ENCODE data around the gene PPM1M.
"Not testable (repeated sequence)": the region's sequence is repeated elsewhere in the genome, so short reads cannot be mapped to it uniquely, and the experiment has no call there.

PPM1M gene

GRCh38 chr3:52281981-52282801 lies 36.6 kb downstream of the PPM1M start:
- Mint-ChIP-seq H3K36me3 (ENCODE audit: low read depth) (peaks cover 21% of the 10 kb centered on the region), H3K9me3 (no peaks in the 10 kb centered on the region), H3K27ac (peak overlapping the region; percentile 85), H3K4me3 (peak overlapping the region; percentile 44), H3K27me3 (no peaks in the 10 kb centered on the region), H3K4me1 (ENCODE audit: low read depth) (peaks cover 68% of the 10 kb centered on the region)

GRCh38 chr3:52283306-52283705 lies 37.7 kb downstream of the PPM1M start:
- H3K27me3 Mint-ChIP-seq, result no peaks in the 10 kb centered on the region
- H3K9me3 Mint-ChIP-seq, result no peaks in the 10 kb centered on the region
- H3K27ac Mint-ChIP-seq, result peak overlapping the region; percentile 72
- peaks cover 64% of the 10 kb centered on the region for H3K4me1 Mint-ChIP-seq (ENCODE audit: low read depth)
- H3K4me3 Mint-ChIP-seq, result no peak overlapping the region
- H3K36me3 Mint-ChIP-seq (ENCODE audit: low read depth), result peaks cover 13% of the 10 kb centered on the region

- peaks cover 65% of the 10 kb centered on the region for H3K4me1 Mint-ChIP-seq (ENCODE audit: low read depth)
- not testable (repeated sequence) for H3K4me3 Mint-ChIP-seq, H3K9me3 Mint-ChIP-seq, H3K27me3 Mint-ChIP-seq
- peaks cover 10% of the 10 kb centered on the region for H3K36me3 Mint-ChIP-seq (ENCODE audit: low read depth)
- H3K27ac Mint-ChIP-seq, result peak overlapping the region; percentile 84
Measured at GRCh38 chr3:52284051-52284450, 38.5 kb downstream of the PPM1M start.

GRCh38 chr3:52286777-52287110 lies 41.2 kb downstream of the PPM1M start:
- H3K9me3 Mint-ChIP-seq, result no peaks in the 10 kb centered on the region
- H3K27me3 Mint-ChIP-seq, result no peaks in the 10 kb centered on the region
- H3K4me3 Mint-ChIP-seq, result peak overlapping the region; percentile 92
- peaks cover 14% of the 10 kb centered on the region for H3K36me3 Mint-ChIP-seq (ENCODE audit: low read depth)
- peaks cover 48% of the 10 kb centered on the region for H3K4me1 Mint-ChIP-seq (ENCODE audit: low read depth)
- peak overlapping the region; percentile 100 for H3K27ac Mint-ChIP-seq

- H3K9me3 Mint-ChIP-seq, result no peaks in the 10 kb centered on the region
- H3K4me3 Mint-ChIP-seq, result peak overlapping the region; percentile 92
- H3K27me3 Mint-ChIP-seq, result no peaks in the 10 kb centered on the region
- H3K27ac Mint-ChIP-seq, result peak overlapping the region; percentile 100
- H3K4me1 Mint-ChIP-seq (ENCODE audit: low read depth), result peaks cover 30% of the 10 kb centered on the region
- H3K36me3 Mint-ChIP-seq (ENCODE audit: low read depth), result peaks cover 14% of the 10 kb centered on the region
Measured at GRCh38 chr3:52288674-52289073, 43.1 kb downstream of the PPM1M start.

GRCh38 chr3:52289338-52289746 lies 43.8 kb downstream of the PPM1M start:
- Mint-ChIP-seq H3K4me1 (ENCODE audit: low read depth) (peaks cover 25% of the 10 kb centered on the region), H3K27ac (no peak overlapping the region), H3K4me3 (no peak overlapping the region), H3K27me3 (no peaks in the 10 kb centered on the region), H3K9me3 (no peaks in the 10 kb centered on the region), H3K36me3 (ENCODE audit: low read depth) (peaks cover 14% of the 10 kb centered on the region)

- no peak overlapping the region for H3K27ac Mint-ChIP-seq
- H3K9me3 Mint-ChIP-seq, result no peaks in the 10 kb centered on the region
- no peaks in the 10 kb centered on the region for H3K27me3 Mint-ChIP-seq
- peaks cover 14% of the 10 kb centered on the region for H3K36me3 Mint-ChIP-seq (ENCODE audit: low read depth)
- H3K4me3 Mint-ChIP-seq, result no peak overlapping the region
- peaks cover 25% of the 10 kb centered on the region for H3K4me1 Mint-ChIP-seq (ENCODE audit: low read depth)
Measured at GRCh38 chr3:52289747-52290595, 44.4 kb downstream of the PPM1M start.

- H3K36me3 Mint-ChIP-seq (ENCODE audit: low read depth), result peaks cover 14% of the 10 kb centered on the region
- no peak overlapping the region for H3K27ac Mint-ChIP-seq
- H3K4me1 Mint-ChIP-seq (ENCODE audit: low read depth), result peaks cover 25% of the 10 kb centered on the region
- no peaks in the 10 kb centered on the region for H3K9me3 Mint-ChIP-seq
- H3K4me3 Mint-ChIP-seq, result no peak overlapping the region
- H3K27me3 Mint-ChIP-seq, result no peaks in the 10 kb centered on the region
Measured at GRCh38 chr3:52290596-52291507, 45.3 kb downstream of the PPM1M start.

GRCh38 chr3:52291508-52292181 lies 46.1 kb downstream of the PPM1M start:
- Mint-ChIP-seq H3K9me3 (no peaks in the 10 kb centered on the region), H3K27ac (no peak overlapping the region), H3K4me3 (no peak overlapping the region), H3K4me1 (ENCODE audit: low read depth) (peaks cover 23% of the 10 kb centered on the region), H3K36me3 (ENCODE audit: low read depth) (peaks cover 14% of the 10 kb centered on the region), H3K27me3 (no peaks in the 10 kb centered on the region)

GRCh38 chr3:52292247-52293065 lies 46.9 kb downstream of the PPM1M start:
- Mint-ChIP-seq H3K27ac (no peak overlapping the region), H3K4me1 (ENCODE audit: low read depth) (peaks cover 17% of the 10 kb centered on the region), H3K9me3 (no peaks in the 10 kb centered on the region), H3K4me3 (no peak overlapping the region), H3K27me3 (no peaks in the 10 kb centered on the region), H3K36me3 (ENCODE audit: low read depth) (peaks cover 9% of the 10 kb centered on the region)

- Mint-ChIP-seq H3K4me1 (ENCODE audit: low read depth) (peaks cover 13% of the 10 kb centered on the region), H3K36me3 (ENCODE audit: low read depth) (peaks cover 9% of the 10 kb centered on the region), H3K9me3 (no peaks in the 10 kb centered on the region), H3K4me3 (no peak overlapping the region), H3K27ac (no peak overlapping the region), H3K27me3 (no peaks in the 10 kb centered on the region)
Measured at GRCh38 chr3:52293491-52294319, 48.1 kb downstream of the PPM1M start.

- no peaks in the 10 kb centered on the region for H3K9me3 Mint-ChIP-seq
- H3K36me3 Mint-ChIP-seq (ENCODE audit: low read depth), result peaks cover 9% of the 10 kb centered on the region
- H3K27me3 Mint-ChIP-seq, result no peaks in the 10 kb centered on the region
- H3K4me1 Mint-ChIP-seq (ENCODE audit: low read depth), result peaks cover 6% of the 10 kb centered on the region
- H3K4me3 Mint-ChIP-seq, result no peak overlapping the region
- H3K27ac Mint-ChIP-seq, result no peak overlapping the region
Measured at GRCh38 chr3:52294320-52295150, 49.0 kb downstream of the PPM1M start.
